IPS DF 19.7 (cell line): ENCODE measurements around the gene CCT6A.
"Not testable (repeated sequence)": the region's sequence is repeated elsewhere in the genome, so short reads cannot be mapped to it uniquely, and the experiment has no call there.

Experiments
- DNase-seq: peaks from one replicate; pipeline ENCODE4 v3.0.0-alpha.2; 2013; ENCODE audit warnings: low read depth, low spot score

The CCT6A gene

DNA sequence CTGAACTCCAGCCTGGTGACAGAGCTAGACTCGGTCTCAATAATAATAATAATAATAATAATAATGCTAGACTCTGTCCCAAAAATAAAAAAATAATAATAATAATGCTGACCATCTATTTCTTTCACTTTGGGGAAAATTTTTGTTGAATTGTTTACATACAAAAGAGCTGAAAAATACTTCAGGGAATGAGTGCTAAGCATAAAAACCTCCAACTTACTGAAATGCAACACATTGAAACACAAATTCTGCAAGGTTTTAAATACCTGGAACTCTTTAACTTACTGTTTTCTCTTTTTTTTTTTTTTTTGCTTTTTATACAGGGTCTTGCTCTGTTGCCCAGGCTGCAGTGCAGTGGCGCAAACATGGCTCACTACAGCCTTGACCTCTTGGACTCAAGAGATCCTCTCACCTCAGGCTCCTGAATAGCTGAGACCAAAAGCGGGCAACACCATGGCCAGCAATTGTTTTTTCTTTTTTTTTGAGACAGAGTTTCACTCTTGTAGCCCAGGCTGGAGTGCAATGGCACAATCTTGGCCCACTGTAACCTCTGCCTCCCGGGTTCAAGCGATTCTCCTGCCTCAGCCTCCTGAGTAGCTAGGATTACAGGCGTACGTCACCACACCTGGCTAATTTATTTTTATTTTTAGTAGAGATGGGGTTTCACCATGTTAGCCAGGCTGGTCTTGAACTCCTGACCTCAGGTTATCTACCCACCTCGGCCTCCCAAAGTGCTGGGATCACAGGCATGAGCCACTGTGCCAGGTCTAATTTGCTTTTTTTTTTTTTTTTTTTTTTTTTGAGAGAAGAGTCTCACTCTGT lies 46.8 kb downstream of the CCT6A start:
- DNase-seq, result not testable (repeated sequence)

- no peak for DNase-seq
These were observed 48.1 kb downstream of the CCT6A start for GRCh38 chr7:56099653-56100052.

- DNase-seq, result not testable (repeated sequence)
These were observed 52.6 kb downstream of the CCT6A start for GRCh38 chr7:56104138-56104537.

DNA sequence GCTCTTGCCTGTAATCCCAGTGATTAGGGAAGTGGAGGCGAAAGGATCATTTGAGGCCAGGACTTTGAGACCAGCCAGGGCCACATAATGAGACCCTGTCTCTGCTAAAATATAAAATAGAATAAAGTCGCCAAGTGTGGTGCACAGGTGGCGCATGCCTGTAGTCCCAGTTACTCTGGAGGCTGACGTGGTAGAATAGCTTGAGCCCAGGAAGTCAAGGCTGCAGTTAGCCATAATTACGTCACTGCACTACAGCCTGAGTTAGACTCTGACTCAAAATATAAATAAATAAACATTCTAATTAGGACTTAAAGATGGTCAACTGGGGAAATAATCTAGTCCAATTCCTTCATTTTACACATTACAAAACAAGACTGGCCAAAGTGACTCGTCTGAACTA lies 53.9 kb downstream of the CCT6A start:
- DNase-seq, result no peak

DNA sequence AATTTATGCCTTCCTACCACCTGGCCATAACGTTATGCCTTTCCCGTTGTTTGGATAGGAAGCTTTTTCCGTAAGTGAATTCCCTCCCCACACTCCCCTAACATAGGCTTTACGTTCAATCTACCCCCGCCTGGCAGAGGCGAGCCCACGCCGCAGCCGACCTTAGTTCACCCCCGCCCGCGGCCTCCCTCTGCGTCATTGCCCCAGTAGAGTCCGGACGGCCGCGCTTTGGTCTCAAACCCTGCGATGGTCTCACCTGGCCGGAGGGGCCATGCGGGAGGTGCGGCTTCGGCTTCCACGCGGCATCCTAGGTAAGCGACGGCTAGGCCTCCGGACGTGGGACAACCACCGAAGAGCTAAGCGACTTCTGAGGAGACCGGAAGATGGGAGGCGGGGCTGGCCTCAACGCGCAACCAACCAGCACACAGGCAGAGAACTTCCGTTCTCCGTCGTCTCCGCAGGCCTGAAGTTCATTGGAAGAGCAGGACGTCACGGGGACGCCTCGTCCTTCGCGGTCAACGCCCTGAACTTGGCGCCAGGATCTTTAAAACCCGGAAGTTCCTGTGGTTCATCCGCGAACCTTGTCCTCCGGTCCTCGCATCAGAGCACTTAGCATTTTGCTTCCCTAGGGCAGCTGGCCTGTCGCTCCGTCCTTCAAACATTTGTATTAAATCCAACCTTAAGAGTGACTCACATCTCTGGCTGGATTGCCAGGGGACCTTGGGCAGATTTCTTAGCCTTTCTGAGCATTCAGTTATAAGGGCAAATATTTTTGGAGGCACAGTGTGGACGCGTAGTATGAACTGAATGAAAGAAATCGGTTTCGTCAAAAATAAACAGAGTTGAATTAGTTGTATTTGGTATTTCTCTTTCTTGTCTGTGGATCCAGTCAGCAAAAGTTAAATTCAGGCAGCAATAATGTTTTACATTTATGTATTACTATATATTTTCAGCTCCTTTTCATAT lies 54.8 kb downstream of the CCT6A start, which contains the start of gene CHCHD2:
Gene CHCHD2 (minus strand): TSS at position 369 of the 966 bp plus-strand sequence. CDS start 63 bp downstream, at position 306.
- no peak for DNase-seq

GRCh38 chr7:56107954-56108258 lies 56.3 kb downstream of the CCT6A start:
- no peak for DNase-seq

GRCh38 chr7:56110611-56111010 lies 59.0 kb downstream of the CCT6A start:
- no peak for DNase-seq

DNA sequence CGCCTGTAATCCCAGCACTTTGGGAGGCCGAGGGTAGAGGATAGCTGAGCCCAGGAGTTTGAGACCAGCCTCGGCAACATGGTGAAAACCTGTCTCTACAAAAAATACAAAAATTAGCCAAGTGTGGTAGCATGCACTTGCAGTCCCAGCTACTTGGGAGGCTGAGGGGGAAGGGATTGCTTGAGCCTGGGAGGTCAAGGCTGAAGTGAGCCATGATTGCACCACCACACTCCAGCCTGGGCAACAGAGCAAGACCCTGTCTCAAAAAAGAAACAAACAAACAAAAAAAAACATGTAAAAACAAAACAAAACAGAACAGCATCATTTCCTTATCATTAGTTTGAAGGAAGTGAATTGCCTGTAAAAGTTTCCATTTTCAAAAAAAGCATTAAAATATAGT lies 60.7 kb downstream of the CCT6A start:
- DNase-seq, result not testable (repeated sequence)
